ENCODE results near the gene SESN1.

GRCh38 chr6:109055771-109056235, 38.8 kb downstream of the SESN1 start:
- TF ChIP-seq EZH2 (IDR thresholded peaks at IDR 0.05; ENCODE audit: borderline replicate concordance, low read depth, low read length, severe bottlenecking) (no peak), CTCF (IDR thresholded peaks at IDR 0.05; ENCODE audit: borderline replicate concordance, extremely low read depth, low read length, poor library complexity, severe bottlenecking) (no peak)

Data from DND-41 (cell line).